Measurements from ENCODE around the gene PRSS27. TPM values are rescaled to one million over a fixed set of nuclear protein-coding genes. Genes with fewer than 3 reads are reported as not detected.

PRSS27 gene
- polyA plus RNA-seq, 1 of the 3 experiments (the other 2 are of a cell fraction): 7.7 TPM

- no peak overlapping the region for H3K9ac ChIP-seq
- peaks cover 3% of the 10 kb centered on the region for H3F3A ChIP-seq (replicated peaks; ENCODE audit: insufficient read depth)
- H3K36me3 ChIP-seq (replicated peaks in 1 of 2; ENCODE audit: control insufficient read depth in 1 of 2, insufficient read depth in 2 of 2, low read length in 1 of 2): no peaks in the 10 kb centered on the region
- peaks cover 20% of the 10 kb centered on the region for H4K20me1 ChIP-seq (ENCODE audit: insufficient read depth)
- TF ChIP-seq EZH2phosphoT487 (IDR thresholded peaks at IDR 0.05; ENCODE audit: borderline replicate concordance, low read depth) (no peak), MEF2A (IDR thresholded peaks at IDR 0.05; ENCODE audit: borderline replicate concordance, low read depth) (no peak), NRF1 (IDR thresholded peaks at IDR 0.05; ENCODE audit: low read depth, low read length) (no peak), CTCF (IDR thresholded peaks at IDR 0.05) (no peak)
- no peak for DNase-seq
- POLR2A ChIA-PET: no interaction called here
- H3K4me2 ChIP-seq: no peak overlapping the region
- CTCF ChIA-PET: interaction anchor here (1.2 kb wide), 1 partner anchor 118 kb away, joined by 4 read pairs; no protein-coding TSS in a partner anchor
- WGBS (ENCODE audit: low lambda C conversion rate): 90% methylated on average over 6 of the region's 6 CpGs
- peaks cover 3 to 14% of the 10 kb centered on the region in 2 experiments; a peak in 3 of 4 replicates for H3K4me1 ChIP-seq (ENCODE audit: control insufficient read depth in 1 of 2, insufficient read depth in 2 of 2, low read depth in 1 of 2, low read length in 1 of 2)
- no peaks in the 10 kb centered on the region for H3K9me2 ChIP-seq
- no peaks in the 10 kb centered on the region for H3K9me3 ChIP-seq
- H3K27ac ChIP-seq (ENCODE audit: low read depth in 2 of 2, low read length in 1 of 2): no peak overlapping the region
- no peak overlapping the region for H2AFZ ChIP-seq (ENCODE audit: low read depth)
- H3K27me3 ChIP-seq (ENCODE audit: insufficient read depth): no peaks in the 10 kb centered on the region
- peaks cover 32% of the 10 kb centered on the region for H3K79me2 ChIP-seq (ENCODE audit: insufficient read depth)
- no peak overlapping the region for H3K4me3 ChIP-seq (ENCODE audit: low read depth in 2 of 2, low read length in 1 of 2)
These were observed 29.9 kb upstream of the PRSS27 start for GRCh38 chr16:2749936-2750335.

GRCh38 chr16:2749476-2749875, 29.5 kb upstream of the PRSS27 start:
- Histone ChIP-seq H3F3A (replicated peaks; ENCODE audit: insufficient read depth) (peaks cover 3% of the 10 kb centered on the region), H2AFZ (ENCODE audit: low read depth) (no peak overlapping the region), H3K4me2 (no peak overlapping the region), H3K4me3 (ENCODE audit: low read depth in 2 of 2, low read length in 1 of 2) (no peak overlapping the region), H3K9ac (no peak overlapping the region), H3K79me2 (ENCODE audit: insufficient read depth) (peaks cover 27% of the 10 kb centered on the region), H3K4me1 (ENCODE audit: control insufficient read depth in 1 of 2, insufficient read depth in 2 of 2, low read depth in 1 of 2, low read length in 1 of 2) (peaks cover 0 to 11% of the 10 kb centered on the region in 2 experiments; a peak in 2 of 4 replicates), H3K9me2 (no peaks in the 10 kb centered on the region), H3K9me3 (no peaks in the 10 kb centered on the region), H3K27ac (ENCODE audit: low read depth in 2 of 2, low read length in 1 of 2) (no peak overlapping the region), H3K27me3 (ENCODE audit: insufficient read depth) (no peaks in the 10 kb centered on the region), H4K20me1 (ENCODE audit: insufficient read depth) (peaks cover 15% of the 10 kb centered on the region), H3K36me3 (replicated peaks in 1 of 2; ENCODE audit: control insufficient read depth in 1 of 2, insufficient read depth in 2 of 2, low read length in 1 of 2) (no peaks in the 10 kb centered on the region)
- WGBS (ENCODE audit: low lambda C conversion rate): 100% methylated on average over 5 of the region's 5 CpGs
- TF ChIP-seq ZBTB33 (IDR thresholded peaks at IDR 0.05; ENCODE audit: borderline replicate concordance, low read depth) (no peak), EZH2phosphoT487 (IDR thresholded peaks at IDR 0.05; ENCODE audit: borderline replicate concordance, low read depth) (no peak), GATA2 (CRISPR knock-in tag; IDR thresholded peaks at IDR 0.05) (no peak), CTCF (IDR thresholded peaks at IDR 0.05) (no peak), EP300 (IDR thresholded peaks at IDR 0.05; ENCODE audit: borderline replicate concordance in 1 of 2, low read depth in 1 of 2, low read length in 1 of 2) (no peak), FOXJ3 (CRISPR knock-in tag; IDR thresholded peaks at IDR 0.05) (no peak), SMC3 (IDR thresholded peaks at IDR 0.05; ENCODE audit: low read depth, low read length) (no peak)
- CTCF ChIA-PET: interaction anchor here (1.2 kb wide), 1 partner anchor 119 kb away, joined by 4 read pairs; no protein-coding TSS in a partner anchor
- no peak for DNase-seq
- POLR2A ChIA-PET: no interaction called here
